HepG2 (cell line): ENCODE results near the gene SFXN5. TPM values are rescaled to one million over a fixed set of nuclear protein-coding genes. Genes with fewer than 3 reads are reported as not detected.

ENCODE experiments used
- EZH2 ChIP-seq: conservative IDR thresholded peaks from 2 replicates; pipeline ENCODE4 v1.6.1; 2012; ENCODE audit warnings: mild to moderate bottlenecking, low read depth, low read length, moderate library complexity
- HHEX ChIP-seq: IDR thresholded peaks from 2 replicates; pipeline ENCODE4 v1.6.1; 2016; ENCODE audit warnings: control low read depth
- PLRG1 ChIP-seq: fragments of 450-650 bp; conservative IDR thresholded peaks from 2 replicates; pipeline ENCODE4 v1.6.1; 2016
- POLR2AphosphoS5 ChIP-seq: IDR thresholded peaks from 2 replicates; pipeline ENCODE4 v1.6.1; 2012; ENCODE audit warnings: low read depth, low read length
- THAP11 ChIP-seq: IDR thresholded peaks from 2 replicates; pipeline ENCODE4 v1.6.1; 2016; ENCODE audit warnings: missing biosample characterization, missing genetic modification reagents
- WIZ ChIP-seq: sonication (generic); formaldehyde crosslinking; IDR thresholded peaks from 2 replicates; pipeline ENCODE4 v1.5.1; 2020; ENCODE audit warnings: mild to moderate bottlenecking, missing genetic modification reagents
- ZBTB21 ChIP-seq: sonication (generic); formaldehyde crosslinking; IDR thresholded peaks from 2 replicates; pipeline ENCODE4 v1.4.0; 2020; ENCODE audit warnings: missing genetic modification reagents
- ZKSCAN1 ChIP-seq: fragments of 150-350 bp; IDR thresholded peaks from 2 replicates; pipeline ENCODE4 v1.6.1; 2014; ENCODE audit warnings: low read length
- ZKSCAN5 ChIP-seq: sonication (generic); formaldehyde crosslinking; IDR thresholded peaks from 2 replicates; pipeline ENCODE4 v1.5.1; 2020; ENCODE audit warnings: mild to moderate bottlenecking, missing genetic modification reagents
- ZNF260 ChIP-seq: sonication (generic); formaldehyde crosslinking; IDR thresholded peaks from 2 replicates; pipeline ENCODE4 v1.4.0; 2020; ENCODE audit warnings: missing genetic modification reagents, low read depth, mild to moderate bottlenecking, borderline replicate concordance
- ZNF367 ChIP-seq: sonication (generic); formaldehyde crosslinking; IDR thresholded peaks from 2 replicates; pipeline ENCODE4 v1.4.0; 2020; ENCODE audit warnings: missing genetic modification reagents, borderline replicate concordance
- ZNF496 ChIP-seq: sonication (generic); formaldehyde crosslinking; IDR thresholded peaks from 2 replicates; pipeline ENCODE4 v1.8.1; 2023; ENCODE audit warnings: mild to moderate bottlenecking, moderate library complexity, missing genetic modification reagents; ENCODE audit not compliant: insufficient replicate concordance
- ZNF512 ChIP-seq: sonication (generic); formaldehyde crosslinking; IDR thresholded peaks from 2 replicates; pipeline ENCODE4 v1.4.0; 2020; ENCODE audit warnings: mild to moderate bottlenecking, missing genetic modification reagents
- ZNF652 ChIP-seq: IDR thresholded peaks from 2 replicates; pipeline ENCODE4 v1.6.1; 2016; ENCODE audit warnings: low read depth, borderline replicate concordance
- ZNF703 ChIP-seq: sonication (generic); formaldehyde crosslinking; IDR thresholded peaks from 2 replicates; pipeline ENCODE4 v1.5.1; 2020; ENCODE audit warnings: missing genetic modification reagents, mild to moderate bottlenecking, moderate library complexity, borderline replicate concordance
- ZNF75D ChIP-seq: sonication (generic); formaldehyde crosslinking; IDR thresholded peaks from 2 replicates; pipeline ENCODE4 v1.8.1; 2023; ENCODE audit warnings: missing genetic modification reagents, mild to moderate bottlenecking, borderline replicate concordance
- ZNF768 ChIP-seq: sonication (generic); formaldehyde crosslinking; IDR thresholded peaks from 2 replicates; pipeline ENCODE4 v1.4.0; 2020; ENCODE audit warnings: missing genetic modification reagents
- ZXDC ChIP-seq: sonication (generic); formaldehyde crosslinking; IDR thresholded peaks from 2 replicates; pipeline ENCODE4 v1.5.0; 2020; ENCODE audit warnings: mild to moderate bottlenecking, missing genetic modification reagents
- polyA plus RNA-seq, 8 experiments: library from polyadenylated mRNA; depleted of rRNA in 3 of 8; stranded (reverse) in 7 of 8; unstranded in 1 of 8; fragments of >200 nt; fragmentation: Illumina TruSeq in 4 of 8; extraction: Trizol in 4 of 8; gene quantifications; 2 replicates each; pipeline versions ENCODE4 v1.2.1 to v1.2.3, GENCODE V29; 2011 to 2016; ENCODE audit warnings: low read depth in 4 of 8, missing spikeins in 1 of 8, mixed read lengths in 1 of 8; ENCODE audit not compliant: insufficient read depth in 1 of 8
- total RNA-seq, 5 experiments: library from RNA; depleted of rRNA; stranded (reverse); fragments of >200 nt; fragmentation: Illumina TruSeq; extraction: Trizol; gene quantifications; 2 replicates each; pipeline ENCODE4 v1.2.3, GENCODE V29; 2016; ENCODE audit warnings: low read depth in 1 of 5
- TF ChIP-seq, protein P1 (sequence below): sonication (generic); formaldehyde crosslinking; IDR thresholded peaks from 2 replicates; pipeline ENCODE4 v1.8.0; 2022; ENCODE audit warnings: missing genetic modification reagents, mild to moderate bottlenecking, moderate library complexity, borderline replicate concordance

SFXN5 gene
- total and polyA plus RNA-seq, 2 of the 13 experiments (the other 11 are each of a cell fraction or from before 2014, with no cell fraction given) = 34.9 to 37.4 TPM

DNA sequence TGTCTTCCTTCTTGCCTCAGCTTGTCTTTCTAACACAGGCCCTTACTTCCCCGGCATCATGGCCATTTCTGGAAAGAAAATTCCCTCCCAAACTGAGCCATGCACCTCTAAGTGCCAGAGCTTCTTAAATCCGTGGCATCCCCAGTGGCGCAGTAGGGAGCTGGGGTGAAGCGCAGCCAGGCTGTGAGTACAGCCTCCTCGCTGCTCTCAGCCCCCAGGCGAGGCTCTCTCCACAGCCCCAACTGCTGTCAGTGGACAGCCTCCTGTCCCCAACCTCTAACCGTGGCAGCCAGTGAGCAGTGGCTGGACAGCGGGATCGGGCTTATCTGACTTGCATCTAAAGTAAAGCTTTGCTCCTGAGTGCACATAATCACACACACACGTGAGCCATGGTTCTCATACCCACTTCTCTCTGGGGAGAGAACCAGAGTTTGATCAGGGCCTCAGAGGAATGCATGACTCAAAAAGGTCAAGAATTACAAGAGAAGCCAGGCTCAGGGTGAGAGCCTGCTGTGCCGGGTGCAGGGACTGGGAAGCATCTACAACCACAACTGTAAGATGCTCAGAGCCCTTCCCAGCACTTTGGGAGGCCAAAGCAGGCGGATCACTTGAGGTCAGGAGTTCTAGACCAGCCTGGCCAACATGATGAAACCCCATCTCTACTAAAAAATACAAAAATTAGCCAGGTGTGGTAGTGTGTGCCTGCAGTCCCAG lies 50.7 kb downstream of the SFXN5 start (continued):
- TF ChIP-seq PLRG1 (no peak), POLR2AphosphoS5 (no peak), ZNF703 (CRISPR knock-in tag) (no peak), ZNF496 (no peak), ZXDC (CRISPR knock-in tag) (no peak), ZNF75D (CRISPR knock-in tag) (no peak), ZKSCAN5 (CRISPR knock-in tag) (no peak), WIZ (CRISPR knock-in tag) (no peak; the same call in 1 of the 2 replicates), ZNF512 (CRISPR knock-in tag) (no peak), ZNF367 (CRISPR knock-in tag) (no peak), ZNF260 (no peak), ZKSCAN1 (no peak), ZBTB21 (CRISPR knock-in tag) (no peak), THAP11 (CRISPR knock-in tag) (peak; percentile 78), EZH2 (no peak), ZNF768 (CRISPR knock-in tag) (no peak), HHEX (CRISPR knock-in tag) (peak; percentile 81), ZNF652 (CRISPR knock-in tag) (peak; percentile 35; the same call in 1 of the 2 replicates)
- TF ChIP-seq, protein P1, sequence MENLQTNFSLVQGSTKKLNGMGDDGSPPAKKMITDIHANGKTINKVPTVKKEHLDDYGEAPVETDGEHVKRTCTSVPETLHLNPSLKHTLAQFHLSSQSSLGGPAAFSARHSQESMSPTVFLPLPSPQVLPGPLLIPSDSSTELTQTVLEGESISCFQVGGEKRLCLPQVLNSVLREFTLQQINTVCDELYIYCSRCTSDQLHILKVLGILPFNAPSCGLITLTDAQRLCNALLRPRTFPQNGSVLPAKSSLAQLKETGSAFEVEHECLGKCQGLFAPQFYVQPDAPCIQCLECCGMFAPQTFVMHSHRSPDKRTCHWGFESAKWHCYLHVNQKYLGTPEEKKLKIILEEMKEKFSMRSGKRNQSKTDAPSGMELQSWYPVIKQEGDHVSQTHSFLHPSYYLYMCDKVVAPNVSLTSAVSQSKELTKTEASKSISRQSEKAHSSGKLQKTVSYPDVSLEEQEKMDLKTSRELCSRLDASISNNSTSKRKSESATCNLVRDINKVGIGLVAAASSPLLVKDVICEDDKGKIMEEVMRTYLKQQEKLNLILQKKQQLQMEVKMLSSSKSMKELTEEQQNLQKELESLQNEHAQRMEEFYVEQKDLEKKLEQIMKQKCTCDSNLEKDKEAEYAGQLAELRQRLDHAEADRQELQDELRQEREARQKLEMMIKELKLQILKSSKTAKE (CRISPR knock-in tag) = peak; percentile 77
